K562 (cell line): ENCODE data around the gene ZNF547. TPM values are rescaled to one million over a fixed set of nuclear protein-coding genes. Genes with fewer than 3 reads are reported as not detected.

Experiments
- DEAF1 ChIP-seq: fragments of 450-650 bp; formaldehyde crosslinking; IDR thresholded peaks from 2 replicates; pipeline ENCODE4 v1.4.0; 2020; ENCODE audit warnings: mild to moderate bottlenecking, moderate library complexity
- MXD1 ChIP-seq: fragments of 250-450 bp; sonication (Bioruptor Pico); IDR thresholded peaks from 2 replicates; pipeline ENCODE4 v1.8.0; 2021; ENCODE audit warnings: borderline replicate concordance, mild to moderate bottlenecking, moderate library complexity; ENCODE audit not compliant: poor library complexity, severe bottlenecking
- PTTG1 ChIP-seq: fragments of 450-650 bp; IDR thresholded peaks from 2 replicates; pipeline ENCODE4 v1.6.1; 2016; ENCODE audit warnings: low read depth, mild to moderate bottlenecking, missing genetic modification characterization, missing compliant biosample characterization
- SAFB ChIP-seq: fragments of 200-400 bp; formaldehyde crosslinking; IDR thresholded peaks from 2 replicates; pipeline ENCODE4 v1.6.1; 2017; ENCODE audit warnings: low read depth, low read length, borderline replicate concordance
- TAL1 ChIP-seq: fragments of 450-650 bp; IDR thresholded peaks from 2 replicates; pipeline ENCODE4 v1.6.1; 2016; ENCODE audit warnings: mild to moderate bottlenecking
- YBX1 ChIP-seq: fragments of 450-650 bp; IDR thresholded peaks from 2 replicates; pipeline ENCODE4 v1.7.1; 2016; ENCODE audit warnings: mild to moderate bottlenecking
- ZNF124 ChIP-seq: sonication (generic); formaldehyde crosslinking; IDR thresholded peaks from 2 replicates; pipeline ENCODE4 v1.8.1; 2022; ENCODE audit warnings: missing genetic modification reagents
- ZNF282 ChIP-seq: sonication (generic); formaldehyde crosslinking; IDR thresholded peaks from 2 replicates; pipeline ENCODE4 v1.8.1; 2023; ENCODE audit warnings: missing genetic modification reagents
- ZNF436 ChIP-seq: fragments of 250-450, 450-650 bp; sonication (Bioruptor Pico); formaldehyde crosslinking; IDR thresholded peaks from 2 replicates; pipeline ENCODE4 v1.7.0; 2020; ENCODE audit warnings: mild to moderate bottlenecking
- ZNF507 ChIP-seq: conservative IDR thresholded peaks from 2 replicates; pipeline ENCODE4 v1.6.1; 2017; ENCODE audit warnings: missing genetic modification characterization, missing compliant biosample characterization
- ZNF644 ChIP-seq: fragments of 200-800 bp; sonication (Bioruptor generic); IDR thresholded peaks from 2 replicates; pipeline ENCODE4 v1.6.1; 2016; ENCODE audit warnings: low read depth, missing genetic modification characterization, missing compliant biosample characterization
- polyA plus RNA-seq, 8 experiments: library from polyadenylated mRNA; depleted of rRNA in 4 of 8; stranded (reverse) in 5 of 8; unstranded in 3 of 8; fragments of >200 nt; fragmentation: Nextera tagmentation in 2 of 8; fragmentation: Illumina TruSeq in 1 of 8; extraction: Ambion mirVana in 2 of 8; extraction: Trizol in 1 of 8; gene quantifications; 2 replicates each; pipeline versions ENCODE4 v1.2.1 to v1.2.3, GENCODE V29; 2011 to 2014; ENCODE audit warnings: inconsistent platforms in 1 of 8, missing spikeins in 1 of 8
- total RNA-seq, 7 experiments: library from RNA; depleted of rRNA in 6 of 7; stranded (reverse); fragments of >200 nt in 6 of 7; fragmentation: Illumina TruSeq in 2 of 7; extraction: Trizol in 2 of 7; gene quantifications; 2 replicates each; pipeline versions ENCODE4 v1.2.1 to v1.2.3, GENCODE V29; 2011 to 2021; ENCODE audit warnings: low replicate concordance in 1 of 7
- TF ChIP-seq, protein P1 (sequence below): sonication (generic); formaldehyde crosslinking; IDR thresholded peaks from 2 replicates; pipeline ENCODE4 v1.8.1; 2023; ENCODE audit warnings: mild to moderate bottlenecking, missing genetic modification reagents
- TF ChIP-seq, protein P2 (sequence below): fragments of 250-450 bp; sonication (Bioruptor Pico); IDR thresholded peaks from 2 replicates; pipeline ENCODE4 v1.5.0; 2020; ENCODE audit warnings: mild to moderate bottlenecking
- TF ChIP-seq, protein P3 (sequence below), 2 experiments: fragments of 450-650 bp in 1 of 2; sonication (generic) in 1 of 2; formaldehyde crosslinking in 1 of 2; IDR thresholded peaks in 1 of 2; conservative IDR thresholded peaks in 1 of 2; 2 replicates each; pipeline versions ENCODE4 v1.6.1 to v1.8.1; 2016 to 2023; ENCODE audit warnings: mild to moderate bottlenecking in 2 of 2, moderate library complexity in 2 of 2, inconsistent platforms in 1 of 2, missing genetic modification reagents in 1 of 2
- TF ChIP-seq, protein P4 (sequence below): fragments of 450-650 bp; formaldehyde crosslinking; IDR thresholded peaks from 2 replicates; pipeline ENCODE4 v1.4.0; 2022; ENCODE audit warnings: missing genetic modification characterization
- TF ChIP-seq, protein P5 (sequence below): fragments of 250-450 bp; sonication (Bioruptor Pico); IDR thresholded peaks from 2 replicates; pipeline ENCODE4 v1.6.1; 2021; ENCODE audit warnings: mild to moderate bottlenecking
- TF ChIP-seq, protein P6 (sequence below): sonication (generic); formaldehyde crosslinking; IDR thresholded peaks from 2 replicates; pipeline ENCODE4 v1.8.1; 2022; ENCODE audit warnings: missing genetic modification reagents

Gene ZNF547
- total and polyA plus RNA-seq, 9 of the 15 experiments (the other 6 are each of a cell fraction or from before 2014, with no cell fraction given) = 0.03 to 0.96 (median 0.30) TPM

GRCh38 chr19:57410877-57411671 is 47.7 kb downstream of the ZNF547 start, which contains the start of gene ZNF17 (continued):
- TF ChIP-seq ZNF644 (no peak), DEAF1 (CRISPR knock-in tag) (no peak), TAL1 (no peak), PTTG1 (tag) (no peak), SAFB (no peak), ZNF507 (tag) (no peak), YBX1 (no peak), ZNF436 (no peak), ZNF124 (CRISPR knock-in tag) (no peak), ZNF282 (no peak), MXD1 (CRISPR knock-in tag) (no peak)
- TF ChIP-seq, protein P1, sequence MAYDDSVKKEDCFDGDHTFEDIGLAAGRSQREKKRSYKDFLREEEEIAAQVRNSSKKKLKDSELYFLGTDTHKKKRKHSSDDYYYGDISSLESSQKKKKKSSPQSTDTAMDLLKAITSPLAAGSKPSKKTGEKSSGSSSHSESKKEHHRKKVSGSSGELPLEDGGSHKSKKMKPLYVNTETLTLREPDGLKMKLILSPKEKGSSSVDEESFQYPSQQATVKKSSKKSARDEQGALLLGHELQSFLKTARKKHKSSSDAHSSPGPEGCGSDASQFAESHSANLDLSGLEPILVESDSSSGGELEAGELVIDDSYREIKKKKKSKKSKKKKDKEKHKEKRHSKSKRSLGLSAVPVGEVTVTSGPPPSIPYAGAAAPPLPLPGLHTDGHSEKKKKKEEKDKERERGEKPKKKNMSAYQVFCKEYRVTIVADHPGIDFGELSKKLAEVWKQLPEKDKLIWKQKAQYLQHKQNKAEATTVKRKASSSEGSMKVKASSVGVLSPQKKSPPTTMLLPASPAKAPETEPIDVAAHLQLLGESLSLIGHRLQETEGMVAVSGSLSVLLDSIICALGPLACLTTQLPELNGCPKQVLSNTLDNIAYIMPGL (CRISPR knock-in tag) = no peak
- TF ChIP-seq, protein P2, sequence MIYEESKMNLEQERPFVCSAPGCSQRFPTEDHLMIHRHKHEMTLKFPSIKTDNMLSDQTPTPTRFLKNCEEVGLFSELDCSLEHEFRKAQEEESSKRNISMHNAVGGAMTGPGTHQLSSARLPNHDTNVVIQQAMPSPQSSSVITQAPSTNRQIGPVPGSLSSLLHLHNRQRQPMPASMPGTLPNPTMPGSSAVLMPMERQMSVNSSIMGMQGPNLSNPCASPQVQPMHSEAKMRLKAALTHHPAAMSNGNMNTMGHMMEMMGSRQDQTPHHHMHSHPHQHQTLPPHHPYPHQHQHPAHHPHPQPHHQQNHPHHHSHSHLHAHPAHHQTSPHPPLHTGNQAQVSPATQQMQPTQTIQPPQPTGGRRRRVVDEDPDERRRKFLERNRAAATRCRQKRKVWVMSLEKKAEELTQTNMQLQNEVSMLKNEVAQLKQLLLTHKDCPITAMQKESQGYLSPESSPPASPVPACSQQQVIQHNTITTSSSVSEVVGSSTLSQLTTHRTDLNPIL = no peak
- TF ChIP-seq, protein P3, sequence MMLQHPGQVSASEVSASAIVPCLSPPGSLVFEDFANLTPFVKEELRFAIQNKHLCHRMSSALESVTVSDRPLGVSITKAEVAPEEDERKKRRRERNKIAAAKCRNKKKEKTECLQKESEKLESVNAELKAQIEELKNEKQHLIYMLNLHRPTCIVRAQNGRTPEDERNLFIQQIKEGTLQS (IDR thresholded peaks at IDR 0.05) = no peak
- TF ChIP-seq, protein P3 (CRISPR knock-in tag; conservative IDR thresholded peaks at IDR 0.05) = no peak
- TF ChIP-seq, protein P4, sequence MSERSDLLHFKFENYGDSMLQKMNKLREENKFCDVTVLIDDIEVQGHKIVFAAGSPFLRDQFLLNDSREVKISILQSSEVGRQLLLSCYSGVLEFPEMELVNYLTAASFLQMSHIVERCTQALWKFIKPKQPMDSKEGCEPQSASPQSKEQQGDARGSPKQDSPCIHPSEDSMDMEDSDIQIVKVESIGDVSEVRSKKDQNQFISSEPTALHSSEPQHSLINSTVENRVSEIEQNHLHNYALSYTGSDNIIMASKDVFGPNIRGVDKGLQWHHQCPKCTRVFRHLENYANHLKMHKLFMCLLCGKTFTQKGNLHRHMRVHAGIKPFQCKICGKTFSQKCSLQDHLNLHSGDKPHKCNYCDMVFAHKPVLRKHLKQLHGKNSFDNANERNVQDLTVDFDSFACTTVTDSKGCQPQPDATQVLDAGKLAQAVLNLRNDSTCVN (CRISPR knock-in tag) = no peak
- TF ChIP-seq, protein P5, sequence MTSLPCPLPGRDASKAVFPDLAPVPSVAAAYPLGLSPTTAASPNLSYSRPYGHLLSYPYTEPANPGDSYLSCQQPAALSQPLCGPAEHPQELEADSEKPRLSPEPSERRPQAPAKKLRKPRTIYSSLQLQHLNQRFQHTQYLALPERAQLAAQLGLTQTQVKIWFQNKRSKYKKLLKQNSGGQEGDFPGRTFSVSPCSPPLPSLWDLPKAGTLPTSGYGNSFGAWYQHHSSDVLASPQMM = no peak
- TF ChIP-seq, protein P6, sequence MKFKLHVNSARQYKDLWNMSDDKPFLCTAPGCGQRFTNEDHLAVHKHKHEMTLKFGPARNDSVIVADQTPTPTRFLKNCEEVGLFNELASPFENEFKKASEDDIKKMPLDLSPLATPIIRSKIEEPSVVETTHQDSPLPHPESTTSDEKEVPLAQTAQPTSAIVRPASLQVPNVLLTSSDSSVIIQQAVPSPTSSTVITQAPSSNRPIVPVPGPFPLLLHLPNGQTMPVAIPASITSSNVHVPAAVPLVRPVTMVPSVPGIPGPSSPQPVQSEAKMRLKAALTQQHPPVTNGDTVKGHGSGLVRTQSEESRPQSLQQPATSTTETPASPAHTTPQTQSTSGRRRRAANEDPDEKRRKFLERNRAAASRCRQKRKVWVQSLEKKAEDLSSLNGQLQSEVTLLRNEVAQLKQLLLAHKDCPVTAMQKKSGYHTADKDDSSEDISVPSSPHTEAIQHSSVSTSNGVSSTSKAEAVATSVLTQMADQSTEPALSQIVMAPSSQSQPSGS (CRISPR knock-in tag) = no peak
